ENCODE data around the gene ZNF524. TPM values are rescaled to one million over a fixed set of nuclear protein-coding genes. Genes with fewer than 3 reads are reported as not detected.

ZNF524 gene
- total RNA-seq, 1 experiment from 2014 or later: 5.5 TPM

DNA sequence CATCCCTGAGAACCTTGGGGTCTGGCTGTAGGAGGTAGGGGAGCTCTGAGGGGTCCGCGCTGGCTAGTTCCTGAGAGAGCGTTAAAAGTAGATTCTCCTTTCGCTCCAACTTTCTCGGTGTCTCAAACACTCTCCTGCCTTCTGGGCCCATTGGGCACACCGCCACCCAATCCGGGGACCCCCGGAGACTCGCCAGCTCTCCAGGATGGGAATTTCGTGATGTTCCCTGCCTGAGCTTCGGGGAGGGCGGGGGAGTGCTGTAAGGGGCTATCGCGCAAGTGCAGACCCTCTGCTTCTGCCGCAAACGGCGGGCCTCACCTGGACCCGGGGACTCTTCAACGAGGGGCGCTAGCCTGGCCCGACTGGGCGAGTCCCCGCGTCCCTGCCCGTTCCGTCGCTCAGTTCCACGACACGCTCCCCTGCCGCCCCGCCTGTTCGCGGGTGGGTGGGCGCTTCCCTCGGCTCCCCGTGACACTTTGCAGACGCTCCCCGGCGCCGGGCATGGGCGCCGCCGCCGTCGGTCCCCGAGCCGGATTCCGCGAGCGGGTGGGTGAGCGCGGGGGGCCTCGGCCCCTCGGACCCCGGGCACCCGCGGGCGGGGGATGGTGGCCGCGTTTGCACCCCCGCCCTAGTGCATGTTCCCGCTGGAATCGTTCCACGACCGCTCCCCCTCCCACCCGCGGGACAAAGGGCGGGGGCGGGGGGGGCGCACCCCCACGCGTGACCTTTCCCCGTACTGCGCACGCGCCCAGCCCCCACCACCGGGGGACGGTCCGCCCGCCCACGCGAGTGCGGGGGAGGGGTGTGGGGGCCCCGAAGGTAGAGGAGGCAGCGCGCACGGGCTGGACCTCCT, 47.9 kb downstream of the ZNF524 start, which contains the start of gene CCDC106 (continued):
- TF ChIP-seq, protein P1, sequence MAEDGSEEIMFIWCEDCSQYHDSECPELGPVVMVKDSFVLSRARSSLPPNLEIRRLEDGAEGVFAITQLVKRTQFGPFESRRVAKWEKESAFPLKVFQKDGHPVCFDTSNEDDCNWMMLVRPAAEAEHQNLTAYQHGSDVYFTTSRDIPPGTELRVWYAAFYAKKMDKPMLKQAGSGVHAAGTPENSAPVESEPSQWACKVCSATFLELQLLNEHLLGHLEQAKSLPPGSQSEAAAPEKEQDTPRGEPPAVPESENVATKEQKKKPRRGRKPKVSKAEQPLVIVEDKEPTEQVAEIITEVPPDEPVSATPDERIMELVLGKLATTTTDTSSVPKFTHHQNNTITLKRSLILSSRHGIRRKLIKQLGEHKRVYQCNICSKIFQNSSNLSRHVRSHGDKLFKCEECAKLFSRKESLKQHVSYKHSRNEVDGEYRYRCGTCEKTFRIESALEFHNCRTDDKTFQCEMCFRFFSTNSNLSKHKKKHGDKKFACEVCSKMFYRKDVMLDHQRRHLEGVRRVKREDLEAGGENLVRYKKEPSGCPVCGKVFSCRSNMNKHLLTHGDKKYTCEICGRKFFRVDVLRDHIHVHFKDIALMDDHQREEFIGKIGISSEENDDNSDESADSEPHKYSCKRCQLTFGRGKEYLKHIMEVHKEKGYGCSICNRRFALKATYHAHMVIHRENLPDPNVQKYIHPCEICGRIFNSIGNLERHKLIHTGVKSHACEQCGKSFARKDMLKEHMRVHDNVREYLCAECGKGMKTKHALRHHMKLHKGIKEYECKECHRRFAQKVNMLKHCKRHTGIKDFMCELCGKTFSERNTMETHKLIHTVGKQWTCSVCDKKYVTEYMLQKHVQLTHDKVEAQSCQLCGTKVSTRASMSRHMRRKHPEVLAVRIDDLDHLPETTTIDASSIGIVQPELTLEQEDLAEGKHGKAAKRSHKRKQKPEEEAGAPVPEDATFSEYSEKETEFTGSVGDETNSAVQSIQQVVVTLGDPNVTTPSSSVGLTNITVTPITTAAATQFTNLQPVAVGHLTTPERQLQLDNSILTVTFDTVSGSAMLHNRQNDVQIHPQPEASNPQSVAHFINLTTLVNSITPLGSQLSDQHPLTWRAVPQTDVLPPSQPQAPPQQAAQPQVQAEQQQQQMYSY (CRISPR knock-in tag; IDR thresholded peaks at IDR 0.05): peak; percentile 20; the same call in 1 of the 2 replicates
- TF ChIP-seq ZNF416 (CRISPR knock-in tag; IDR thresholded peaks at IDR 0.05) (0 out of 2 replicates have a peak, but pooled peaks have one; percentile 53), FOXP1 (CRISPR knock-in tag; IDR thresholded peaks at IDR 0.05; ENCODE audit: borderline replicate concordance) (0 out of 2 replicates have a peak, but pooled peaks have one; percentile 12), ZNF396 (CRISPR knock-in tag; IDR thresholded peaks at IDR 0.05; ENCODE audit: borderline replicate concordance) (no peak), TEAD4 (CRISPR knock-in tag; IDR thresholded peaks at IDR 0.05) (0 out of 2 replicates have a peak, but pooled peaks have one; percentile 39), RELA (CRISPR knock-in tag; IDR thresholded peaks at IDR 0.05; ENCODE audit: borderline replicate concordance) (peak; percentile 39; the same call in 1 of the 2 replicates), HMGXB4 (CRISPR knock-in tag; IDR thresholded peaks at IDR 0.05) (peak; percentile 85), ZNF423 (CRISPR knock-in tag; IDR thresholded peaks at IDR 0.05) (peak; percentile 39; the same call in 1 of the 2 replicates), IRF2 (CRISPR knock-in tag; IDR thresholded peaks at IDR 0.05; ENCODE audit: borderline replicate concordance, low read depth) (no peak), AFF4 (CRISPR knock-in tag; IDR thresholded peaks at IDR 0.05; ENCODE audit: borderline replicate concordance) (no peak), KAT7 (CRISPR knock-in tag; IDR thresholded peaks at IDR 0.05; ENCODE audit: borderline replicate concordance) (0 out of 2 replicates have a peak, but pooled peaks have one; percentile 26), CREM (CRISPR knock-in tag; IDR thresholded peaks at IDR 0.05) (no peak), ZNF121 (CRISPR knock-in tag; IDR thresholded peaks at IDR 0.05) (0 out of 2 replicates have a peak, but pooled peaks have one; percentile 17), FOXP4 (CRISPR knock-in tag; IDR thresholded peaks at IDR 0.05) (peak; percentile 87)
- TF ChIP-seq, protein P2, sequence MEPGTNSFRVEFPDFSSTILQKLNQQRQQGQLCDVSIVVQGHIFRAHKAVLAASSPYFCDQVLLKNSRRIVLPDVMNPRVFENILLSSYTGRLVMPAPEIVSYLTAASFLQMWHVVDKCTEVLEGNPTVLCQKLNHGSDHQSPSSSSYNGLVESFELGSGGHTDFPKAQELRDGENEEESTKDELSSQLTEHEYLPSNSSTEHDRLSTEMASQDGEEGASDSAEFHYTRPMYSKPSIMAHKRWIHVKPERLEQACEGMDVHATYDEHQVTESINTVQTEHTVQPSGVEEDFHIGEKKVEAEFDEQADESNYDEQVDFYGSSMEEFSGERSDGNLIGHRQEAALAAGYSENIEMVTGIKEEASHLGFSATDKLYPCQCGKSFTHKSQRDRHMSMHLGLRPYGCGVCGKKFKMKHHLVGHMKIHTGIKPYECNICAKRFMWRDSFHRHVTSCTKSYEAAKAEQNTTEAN (CRISPR knock-in tag; IDR thresholded peaks at IDR 0.05): peak; percentile 62; the same call in 1 of the 2 replicates

Data from WTC11 (cell line).